ENCODE data around the gene INF2.

Gene INF2

DNA sequence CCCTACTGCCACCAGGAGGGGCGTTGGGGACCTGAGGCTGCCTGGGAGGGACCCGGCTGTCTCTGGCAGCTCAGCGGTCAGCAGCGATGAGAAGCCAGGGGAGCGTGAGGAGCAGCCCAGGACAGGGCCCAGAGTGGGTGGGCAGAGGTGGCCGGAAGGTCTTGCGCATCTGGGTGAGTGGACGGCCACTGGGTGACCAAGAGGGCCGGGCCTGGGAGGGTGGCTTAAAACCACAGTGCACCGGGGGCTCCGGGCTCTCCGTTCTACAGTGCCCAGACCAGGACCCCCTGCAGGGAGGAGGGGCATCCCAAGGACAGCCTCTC lies 10.0 kb downstream of the INF2 start:
- Histone ChIP-seq H3K4me1 (ENCODE audit: insufficient read depth, low read length, severe bottlenecking) (no peaks in the 10 kb centered on the region), H3K27me3 (ENCODE audit: insufficient read depth, low read length) (peaks cover 5% of the 10 kb centered on the region; the same call in 1 of the 2 replicates), H3K4me2 (ENCODE audit: low read length) (no peak overlapping the region), H3K36me3 (ENCODE audit: insufficient read depth, low read length) (no peaks in the 10 kb centered on the region), H3K27ac (ENCODE audit: low read depth, low read length, poor library complexity, severe bottlenecking) (no peak overlapping the region), H3K9ac (ENCODE audit: low read length) (no peak overlapping the region), H3K9me3 (ENCODE audit: low read length) (no peaks in the 10 kb centered on the region), H3K9me2 (ENCODE audit: low read depth, low read length) (no peaks in the 10 kb centered on the region), H3F3A (ENCODE audit: insufficient read depth, low read length) (no peaks in the 10 kb centered on the region), H3K79me2 (ENCODE audit: insufficient read depth, low read length) (no peaks in the 10 kb centered on the region), H2AFZ (ENCODE audit: low read length) (no peak overlapping the region), H3K4me3 (ENCODE audit: low read depth, low read length, poor library complexity, severe bottlenecking) (no peak overlapping the region), H4K20me1 (ENCODE audit: insufficient read depth, low read length) (no peaks in the 10 kb centered on the region)
- TF ChIP-seq, protein P1, sequence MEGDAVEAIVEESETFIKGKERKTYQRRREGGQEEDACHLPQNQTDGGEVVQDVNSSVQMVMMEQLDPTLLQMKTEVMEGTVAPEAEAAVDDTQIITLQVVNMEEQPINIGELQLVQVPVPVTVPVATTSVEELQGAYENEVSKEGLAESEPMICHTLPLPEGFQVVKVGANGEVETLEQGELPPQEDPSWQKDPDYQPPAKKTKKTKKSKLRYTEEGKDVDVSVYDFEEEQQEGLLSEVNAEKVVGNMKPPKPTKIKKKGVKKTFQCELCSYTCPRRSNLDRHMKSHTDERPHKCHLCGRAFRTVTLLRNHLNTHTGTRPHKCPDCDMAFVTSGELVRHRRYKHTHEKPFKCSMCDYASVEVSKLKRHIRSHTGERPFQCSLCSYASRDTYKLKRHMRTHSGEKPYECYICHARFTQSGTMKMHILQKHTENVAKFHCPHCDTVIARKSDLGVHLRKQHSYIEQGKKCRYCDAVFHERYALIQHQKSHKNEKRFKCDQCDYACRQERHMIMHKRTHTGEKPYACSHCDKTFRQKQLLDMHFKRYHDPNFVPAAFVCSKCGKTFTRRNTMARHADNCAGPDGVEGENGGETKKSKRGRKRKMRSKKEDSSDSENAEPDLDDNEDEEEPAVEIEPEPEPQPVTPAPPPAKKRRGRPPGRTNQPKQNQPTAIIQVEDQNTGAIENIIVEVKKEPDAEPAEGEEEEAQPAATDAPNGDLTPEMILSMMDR (IDR thresholded peaks at IDR 0.05; ENCODE audit: low read length): no peak
- TF ChIP-seq EZH2 (IDR thresholded peaks at IDR 0.05; ENCODE audit: borderline replicate concordance, low read length): no peak

DNA sequence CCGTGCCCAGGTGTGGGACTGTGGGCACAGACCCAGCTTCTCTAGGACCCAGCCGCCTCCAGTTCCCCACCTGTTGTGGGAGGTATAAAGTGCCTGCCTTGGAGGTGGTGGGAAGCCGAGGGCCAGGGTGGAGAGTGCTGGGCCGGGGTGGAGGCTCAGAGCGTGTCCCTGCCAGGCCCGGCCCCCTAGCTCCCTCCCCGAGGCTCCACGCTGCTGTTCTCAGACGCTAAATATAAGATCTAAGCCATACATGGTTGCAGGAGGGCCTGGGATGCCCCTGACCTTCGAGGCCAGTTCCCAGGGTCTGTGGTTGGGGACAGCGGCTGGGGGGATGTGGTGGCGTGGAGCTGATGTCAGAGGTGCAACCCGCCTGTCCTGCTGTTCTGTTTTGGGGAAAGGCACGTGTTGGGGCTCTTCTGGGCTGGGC lies 10.8 kb downstream of the INF2 start:
- no peak overlapping the region for H3K27ac ChIP-seq (ENCODE audit: low read depth, low read length, poor library complexity, severe bottlenecking)
- no peaks in the 10 kb centered on the region for H3K4me1 ChIP-seq (ENCODE audit: insufficient read depth, low read length, severe bottlenecking)
- H3K4me2 ChIP-seq (ENCODE audit: low read length): no peak overlapping the region
- H3K9ac ChIP-seq (ENCODE audit: low read length): no peak overlapping the region
- H3K4me3 ChIP-seq (ENCODE audit: low read depth, low read length, poor library complexity, severe bottlenecking): no peak overlapping the region
- no peaks in the 10 kb centered on the region for H3K9me3 ChIP-seq (ENCODE audit: low read length)
- no peak overlapping the region for H2AFZ ChIP-seq (ENCODE audit: low read length)
- H3K9me2 ChIP-seq (ENCODE audit: low read depth, low read length): no peaks in the 10 kb centered on the region
- no peaks in the 10 kb centered on the region for H4K20me1 ChIP-seq (ENCODE audit: insufficient read depth, low read length)
- H3K36me3 ChIP-seq (ENCODE audit: insufficient read depth, low read length): no peaks in the 10 kb centered on the region
- no peak for TF ChIP-seq EZH2 (IDR thresholded peaks at IDR 0.05; ENCODE audit: borderline replicate concordance, low read length)
- TF ChIP-seq, protein P1 (IDR thresholded peaks at IDR 0.05; ENCODE audit: low read length): no peak
- peaks cover 5% of the 10 kb centered on the region; the same call in 1 of the 2 replicates for H3K27me3 ChIP-seq (ENCODE audit: insufficient read depth, low read length)
- H3K79me2 ChIP-seq (ENCODE audit: insufficient read depth, low read length): no peaks in the 10 kb centered on the region
- H3F3A ChIP-seq (ENCODE audit: insufficient read depth, low read length): no peaks in the 10 kb centered on the region

DNA sequence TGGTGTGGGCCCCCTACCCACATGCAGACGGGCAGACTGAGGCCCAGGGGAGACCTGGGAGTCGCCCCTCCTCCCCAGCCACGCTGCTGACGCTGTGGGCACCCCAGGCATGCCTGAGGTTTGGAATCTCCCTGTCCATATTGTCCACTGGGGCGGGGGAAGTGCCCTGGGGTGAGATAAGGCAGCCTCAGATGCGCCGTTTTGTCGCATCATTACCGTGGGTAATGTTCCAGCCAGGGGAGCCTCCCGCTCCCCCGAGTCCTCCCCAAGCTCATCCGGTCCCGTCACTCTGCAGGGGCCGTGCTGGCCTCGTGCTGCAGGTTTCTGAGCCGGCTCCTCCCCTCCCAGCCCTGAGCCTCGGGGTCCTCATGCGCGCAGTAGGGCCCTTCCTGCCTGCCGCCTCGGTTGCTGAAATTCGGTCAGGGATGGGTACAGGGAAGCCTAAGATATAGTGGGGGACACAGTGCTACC lies 11.4 kb downstream of the INF2 start:
- no peaks in the 10 kb centered on the region for H3K9me2 ChIP-seq (ENCODE audit: low read depth, low read length)
- no peak overlapping the region for H3K27ac ChIP-seq (ENCODE audit: low read depth, low read length, poor library complexity, severe bottlenecking)
- H3K9me3 ChIP-seq (ENCODE audit: low read length): no peaks in the 10 kb centered on the region
- TF ChIP-seq, protein P1 (IDR thresholded peaks at IDR 0.05; ENCODE audit: low read length): no peak
- TF ChIP-seq EZH2 (IDR thresholded peaks at IDR 0.05; ENCODE audit: borderline replicate concordance, low read length): no peak
- no peaks in the 10 kb centered on the region for H3K79me2 ChIP-seq (ENCODE audit: insufficient read depth, low read length)
- H4K20me1 ChIP-seq (ENCODE audit: insufficient read depth, low read length): no peaks in the 10 kb centered on the region
- no peaks in the 10 kb centered on the region for H3K4me1 ChIP-seq (ENCODE audit: insufficient read depth, low read length, severe bottlenecking)
- H3K4me2 ChIP-seq (ENCODE audit: low read length): no peak overlapping the region
- H3K4me3 ChIP-seq (ENCODE audit: low read depth, low read length, poor library complexity, severe bottlenecking): no peak overlapping the region
- H3F3A ChIP-seq (ENCODE audit: insufficient read depth, low read length): no peaks in the 10 kb centered on the region
- H2AFZ ChIP-seq (ENCODE audit: low read length): no peak overlapping the region
- H3K27me3 ChIP-seq (ENCODE audit: insufficient read depth, low read length): peaks cover 5% of the 10 kb centered on the region; the same call in 1 of the 2 replicates
- no peaks in the 10 kb centered on the region for H3K36me3 ChIP-seq (ENCODE audit: insufficient read depth, low read length)
- no peak overlapping the region for H3K9ac ChIP-seq (ENCODE audit: low read length)
